Osteocyte (in vitro differentiated cells): Measurements from ENCODE around the gene DAG1. TPM values are rescaled to one million over a fixed set of nuclear protein-coding genes. Genes with fewer than 3 reads are reported as not detected.

Experiments used
- DNase-seq: peaks from one replicate; pipeline ENCODE4 v3.0.0; 2021; ENCODE audit warnings: mixed read lengths; ENCODE audit not compliant: unreplicated experiment; ENCODE audit errors: extremely low spot score
- H3K27ac Mint-ChIP-seq: one replicate; pipeline ENCODE4 v1.8.0; 2021; ENCODE audit warnings: mild to moderate bottlenecking, mixed read lengths; ENCODE audit not compliant: unreplicated experiment
- H3K27me3 Mint-ChIP-seq: one replicate; pipeline ENCODE4 v1.8.0; 2021; ENCODE audit warnings: mixed read lengths; ENCODE audit not compliant: unreplicated experiment
- H3K36me3 Mint-ChIP-seq: one replicate; pipeline ENCODE4 v1.8.0; 2021; ENCODE audit warnings: mixed read lengths; ENCODE audit not compliant: unreplicated experiment
- H3K4me1 Mint-ChIP-seq: one replicate; pipeline ENCODE4 v1.8.0; 2021; ENCODE audit warnings: mixed read lengths; ENCODE audit not compliant: unreplicated experiment
- H3K4me3 Mint-ChIP-seq: one replicate; pipeline ENCODE4 v1.8.0; 2021; ENCODE audit warnings: mild to moderate bottlenecking, moderate library complexity, mixed read lengths; ENCODE audit not compliant: unreplicated experiment
- H3K9me3 Mint-ChIP-seq: one replicate; pipeline ENCODE4 v1.8.0; 2021; ENCODE audit warnings: mixed read lengths; ENCODE audit not compliant: unreplicated experiment
- total RNA-seq: library from RNA; stranded (reverse); gene quantifications from 2 replicates; pipeline ENCODE4 v1.2.1, GENCODE V29; 2021
- TF ChIP-seq, protein P1 (sequence below): fragments of 200-600 bp; sonication (generic); IDR thresholded peaks from 2 replicates; pipeline ENCODE4 v1.5.0; 2021; ENCODE audit warnings: antibody characterized with exemption, mild to moderate bottlenecking, moderate library complexity

DAG1 gene
- total RNA-seq, 1 donor from 2014 or later = 136 TPM

DNA sequence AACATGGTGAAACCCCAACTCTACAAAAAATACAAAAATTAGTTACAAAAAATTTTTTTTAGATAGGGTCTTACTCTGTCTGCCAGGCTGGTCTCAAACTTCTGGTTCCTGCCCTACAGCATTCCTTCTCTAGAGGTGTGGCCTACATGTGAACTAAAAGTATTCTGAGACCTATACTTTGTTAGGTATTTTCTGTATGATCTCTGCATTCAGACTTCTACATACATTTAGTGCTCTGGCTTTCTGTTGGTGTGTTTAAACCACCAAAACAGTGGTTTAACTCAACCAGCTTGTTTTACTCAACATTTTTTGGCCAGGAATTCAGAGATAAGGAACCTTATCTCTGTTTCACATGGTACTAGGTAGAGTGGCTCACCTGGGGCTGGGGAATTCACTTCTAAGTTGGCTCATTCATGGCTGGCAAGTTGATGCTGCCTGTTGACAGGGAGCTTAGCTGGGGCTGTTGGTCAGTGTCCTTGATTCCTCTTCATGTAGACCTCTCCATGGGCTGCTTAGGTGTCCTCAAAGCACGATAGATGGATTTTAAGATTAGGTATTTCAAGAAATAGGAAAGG is 42.8 kb downstream of the DAG1 start:
- H3K9me3 Mint-ChIP-seq = no peaks in the 10 kb centered on the region
- H3K27ac Mint-ChIP-seq = no peak overlapping the region
- TF ChIP-seq, protein P1, sequence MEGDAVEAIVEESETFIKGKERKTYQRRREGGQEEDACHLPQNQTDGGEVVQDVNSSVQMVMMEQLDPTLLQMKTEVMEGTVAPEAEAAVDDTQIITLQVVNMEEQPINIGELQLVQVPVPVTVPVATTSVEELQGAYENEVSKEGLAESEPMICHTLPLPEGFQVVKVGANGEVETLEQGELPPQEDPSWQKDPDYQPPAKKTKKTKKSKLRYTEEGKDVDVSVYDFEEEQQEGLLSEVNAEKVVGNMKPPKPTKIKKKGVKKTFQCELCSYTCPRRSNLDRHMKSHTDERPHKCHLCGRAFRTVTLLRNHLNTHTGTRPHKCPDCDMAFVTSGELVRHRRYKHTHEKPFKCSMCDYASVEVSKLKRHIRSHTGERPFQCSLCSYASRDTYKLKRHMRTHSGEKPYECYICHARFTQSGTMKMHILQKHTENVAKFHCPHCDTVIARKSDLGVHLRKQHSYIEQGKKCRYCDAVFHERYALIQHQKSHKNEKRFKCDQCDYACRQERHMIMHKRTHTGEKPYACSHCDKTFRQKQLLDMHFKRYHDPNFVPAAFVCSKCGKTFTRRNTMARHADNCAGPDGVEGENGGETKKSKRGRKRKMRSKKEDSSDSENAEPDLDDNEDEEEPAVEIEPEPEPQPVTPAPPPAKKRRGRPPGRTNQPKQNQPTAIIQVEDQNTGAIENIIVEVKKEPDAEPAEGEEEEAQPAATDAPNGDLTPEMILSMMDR = no peak
- H3K36me3 Mint-ChIP-seq = peaks cover 29% of the 10 kb centered on the region
- no peak for DNase-seq
- H3K4me3 Mint-ChIP-seq = no peak overlapping the region
- no peaks in the 10 kb centered on the region for H3K27me3 Mint-ChIP-seq
- no peaks in the 10 kb centered on the region for H3K4me1 Mint-ChIP-seq

DNA sequence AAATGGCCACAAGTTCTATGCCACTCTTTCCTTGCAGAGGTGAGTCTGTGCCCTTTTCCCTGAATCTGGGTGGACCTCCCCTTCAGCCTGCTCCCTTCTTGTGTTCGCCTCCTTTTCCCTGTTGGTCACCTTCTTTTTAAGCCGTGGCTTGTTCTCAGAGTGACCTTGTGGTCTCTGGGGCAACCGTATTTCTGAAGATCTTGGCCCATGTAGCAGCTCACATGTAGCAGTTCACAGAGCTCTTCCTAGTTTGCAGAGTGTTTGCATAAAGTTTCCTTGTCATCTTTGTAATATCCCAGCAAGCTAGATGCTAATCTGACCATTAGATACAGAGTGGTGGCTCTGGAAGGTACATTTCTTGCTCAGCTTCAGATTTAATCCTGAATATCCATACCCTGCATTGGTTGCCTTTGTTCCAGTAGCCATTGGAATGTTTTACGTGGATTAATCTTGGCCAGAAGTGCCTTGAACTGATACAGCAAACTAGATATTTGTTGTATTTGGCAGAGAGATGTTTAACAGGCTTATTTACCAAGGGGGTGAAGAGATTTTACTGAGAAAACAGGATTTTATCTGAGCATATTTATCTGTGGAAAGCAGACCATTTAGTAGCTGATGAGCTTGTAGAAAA is 43.5 kb downstream of the DAG1 start:
- TF ChIP-seq, protein P1 = no peak
- Mint-ChIP-seq H3K4me3 (no peak overlapping the region), H3K36me3 (peaks cover 29% of the 10 kb centered on the region), H3K27me3 (no peaks in the 10 kb centered on the region), H3K27ac (no peak overlapping the region), H3K9me3 (no peaks in the 10 kb centered on the region), H3K4me1 (no peaks in the 10 kb centered on the region)
- DNase-seq = no peak

- Mint-ChIP-seq H3K36me3 (peaks cover 18% of the 10 kb centered on the region), H3K27ac (no peak overlapping the region), H3K4me1 (peaks cover 9% of the 10 kb centered on the region), H3K4me3 (no peak overlapping the region), H3K27me3 (no peaks in the 10 kb centered on the region), H3K9me3 (no peaks in the 10 kb centered on the region)
- TF ChIP-seq, protein P1 = no peak
- no peak for DNase-seq
Observed at GRCh38 chr3:49518016-49518415, 47.9 kb downstream of the DAG1 start.

DNA sequence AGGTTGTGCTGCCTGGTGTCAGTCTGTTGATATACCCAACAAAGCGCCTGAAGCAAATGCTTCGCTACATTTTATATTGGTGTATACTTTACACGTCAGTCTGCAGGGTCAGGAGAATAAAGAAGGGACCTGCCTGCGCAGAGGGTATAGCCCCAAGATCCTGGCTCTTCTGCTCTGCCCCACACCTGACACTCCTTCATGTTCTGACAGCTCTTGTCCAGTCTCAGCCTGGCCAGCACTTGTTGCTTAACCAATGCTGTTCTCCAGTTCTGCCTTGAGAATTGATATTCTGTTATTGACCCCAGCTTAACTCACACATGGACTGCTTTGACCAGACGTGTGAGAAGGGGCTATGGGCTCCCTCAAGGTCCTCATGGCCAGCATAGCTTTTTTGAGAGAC is 48.4 kb downstream of the DAG1 start:
- Mint-ChIP-seq H3K4me3 (no peak overlapping the region), H3K9me3 (no peaks in the 10 kb centered on the region), H3K36me3 (peaks cover 15% of the 10 kb centered on the region), H3K4me1 (peaks cover 9% of the 10 kb centered on the region), H3K27ac (no peak overlapping the region), H3K27me3 (no peaks in the 10 kb centered on the region)
- no peak for DNase-seq
- TF ChIP-seq, protein P1 = no peak

DNA sequence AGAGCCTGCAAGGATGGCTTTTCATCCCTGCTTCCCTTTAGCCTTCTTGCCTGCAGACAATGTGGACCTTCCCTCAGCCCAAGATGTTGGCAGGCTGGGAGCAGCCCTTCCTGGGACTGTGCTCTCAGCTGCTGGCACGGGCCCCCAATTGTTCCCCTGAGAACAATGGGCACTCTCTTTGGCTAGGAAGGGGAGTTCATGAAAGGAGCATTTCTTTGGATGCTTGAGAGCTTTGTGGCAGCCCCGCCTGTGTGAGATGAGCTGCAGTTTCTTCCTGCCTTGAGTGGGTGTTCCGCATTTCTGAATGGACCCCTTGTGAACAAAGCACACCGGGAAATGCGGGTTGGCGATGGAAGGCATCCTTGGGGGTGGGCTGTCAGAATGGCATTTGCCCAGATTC is 49.2 kb downstream of the DAG1 start:
- Mint-ChIP-seq H3K4me1 (peaks cover 9% of the 10 kb centered on the region), H3K27me3 (no peaks in the 10 kb centered on the region), H3K27ac (peak overlapping the region; percentile 9), H3K36me3 (peaks cover 13% of the 10 kb centered on the region), H3K4me3 (no peak overlapping the region), H3K9me3 (no peaks in the 10 kb centered on the region)
- TF ChIP-seq, protein P1 = no peak
- no peak for DNase-seq
